Endodermal cell (in vitro differentiated cells): ENCODE measurements around the gene CAND2. TPM values are rescaled to one million over a fixed set of nuclear protein-coding genes. Genes with fewer than 3 reads are reported as not detected.

ENCODE experiments used
- DNase-seq: peaks from one replicate; pipeline ENCODE4 v3.0.0-alpha.2; 2017
- H3K27ac ChIP-seq: 2 replicates; pipeline ENCODE4 v1.5.1; 2013; ENCODE audit warnings: mild to moderate bottlenecking, low read depth, low read length, moderate library complexity
- H3K27me3 ChIP-seq: 2 replicates; pipeline ENCODE4 v1.6.1; 2013; ENCODE audit warnings: mild to moderate bottlenecking, low read length, moderate library complexity; ENCODE audit not compliant: insufficient read depth, control insufficient read depth, poor library complexity, severe bottlenecking
- H3K36me3 ChIP-seq: 2 replicates; pipeline ENCODE4 v1.7.0; 2013; ENCODE audit warnings: mild to moderate bottlenecking, low read length, moderate library complexity; ENCODE audit not compliant: control insufficient read depth, insufficient read depth
- H3K4me1 ChIP-seq: one replicate; pipeline ENCODE4 v1.7.0; 2013; ENCODE audit warnings: low read length; ENCODE audit not compliant: control insufficient read depth, insufficient read depth
- H3K4me3 ChIP-seq: 2 replicates; pipeline ENCODE4 v1.5.1; 2013; ENCODE audit warnings: mild to moderate bottlenecking, low read length, moderate library complexity
- H3K9ac ChIP-seq: 2 replicates; pipeline ENCODE4 v1.6.1; 2013; ENCODE audit warnings: mild to moderate bottlenecking, low read length, moderate library complexity; ENCODE audit not compliant: poor library complexity, severe bottlenecking; ENCODE audit errors: extremely low read depth
- H3K9me3 ChIP-seq: 2 replicates; pipeline ENCODE4 v1.6.1; 2013; ENCODE audit warnings: mild to moderate bottlenecking, low read length, moderate library complexity; ENCODE audit not compliant: control insufficient read depth
- H3K27ac Mint-ChIP-seq: 2 replicates; pipeline ENCODE4 v1.8.0; 2020; ENCODE audit warnings: mixed read lengths
- H3K27me3 Mint-ChIP-seq: 2 replicates; pipeline ENCODE4 v1.8.0; 2021; ENCODE audit warnings: mild to moderate bottlenecking, mixed read lengths; ENCODE audit not compliant: insufficient read depth
- H3K36me3 Mint-ChIP-seq: 2 replicates; pipeline ENCODE4 v1.8.0; 2020; ENCODE audit warnings: low read depth, mixed read lengths
- H3K4me1 Mint-ChIP-seq: 2 replicates; pipeline ENCODE4 v1.8.0; 2020; ENCODE audit warnings: mixed read lengths
- H3K4me3 Mint-ChIP-seq: 2 replicates; pipeline ENCODE4 v1.8.0; 2020; ENCODE audit warnings: mild to moderate bottlenecking, moderate library complexity, mixed read lengths
- H3K9me3 Mint-ChIP-seq: 2 replicates; pipeline ENCODE4 v1.8.0; 2020; ENCODE audit warnings: mild to moderate bottlenecking, mixed read lengths
- WGBS, 2 experiments: methylation state at CpG; one replicate each; pipeline versions ENCODE4 v1.1.5 to v1.1.7; 2013; ENCODE audit warnings: missing lambda C conversion rate in 2 of 2, mixed read lengths in 1 of 2; ENCODE audit not compliant: insufficient coverage in 1 of 2, insufficient read length in 1 of 2; 5-methylcytosine and 5-hydroxymethylcytosine counted together
- total RNA-seq, 2 donors: library from RNA; stranded (reverse); fragmentation: NEBNext Ultra II Directional in 1 of 2; extraction: Animal tissue kit (Norgen Biotek cat#: 25700) in 1 of 2; gene quantifications; 2 replicates in 1 of 2; 3 replicates in 1 of 2; pipeline ENCODE4 v1.2.1, GENCODE V29; 2021
- TF ChIP-seq, protein P1 (sequence below): fragments of 200-600 bp; sonication (generic); conservative IDR thresholded peaks from 2 replicates; pipeline ENCODE4 v1.5.0; 2021; ENCODE audit warnings: antibody characterized with exemption, mild to moderate bottlenecking

The CAND2 gene
- total RNA-seq, 2 donors from 2014 or later: 7.8 to 15.0 TPM

DNA sequence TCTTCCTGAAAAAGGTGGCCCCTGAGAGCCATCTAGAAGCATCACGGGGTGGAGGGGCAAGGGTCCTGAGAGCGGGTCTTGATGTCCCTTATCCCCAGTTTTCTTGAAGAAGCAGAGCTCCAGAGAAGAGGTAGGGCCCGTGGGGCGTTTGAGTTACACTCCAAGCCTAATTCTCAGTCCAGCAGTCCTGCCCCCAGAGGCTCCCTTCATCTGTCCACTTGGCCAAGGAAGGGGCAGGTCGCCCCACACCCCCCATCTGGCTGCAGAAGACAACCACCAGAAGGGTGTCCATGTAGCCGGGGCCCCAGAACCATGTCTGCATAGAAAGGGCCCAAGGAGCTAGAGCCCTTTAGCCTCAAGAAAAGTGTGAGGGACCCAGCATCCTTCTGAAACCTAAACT is 70.4 kb downstream of the CAND2 start:
- H3K27me3 Mint-ChIP-seq: peaks cover 51% of the 10 kb centered on the region
- Histone ChIP-seq H3K9me3 (peaks cover 10% of the 10 kb centered on the region), H3K9ac (no peak overlapping the region), H3K4me3 (no peak overlapping the region), H3K27me3 (peaks cover 26% of the 10 kb centered on the region), H3K4me1 (no peaks in the 10 kb centered on the region), H3K36me3 (no peaks in the 10 kb centered on the region), H3K27ac (no peak overlapping the region)
- H3K9me3 Mint-ChIP-seq: peaks cover 8% of the 10 kb centered on the region
- H3K4me1 Mint-ChIP-seq: peaks cover 2% of the 10 kb centered on the region
- TF ChIP-seq, protein P1, sequence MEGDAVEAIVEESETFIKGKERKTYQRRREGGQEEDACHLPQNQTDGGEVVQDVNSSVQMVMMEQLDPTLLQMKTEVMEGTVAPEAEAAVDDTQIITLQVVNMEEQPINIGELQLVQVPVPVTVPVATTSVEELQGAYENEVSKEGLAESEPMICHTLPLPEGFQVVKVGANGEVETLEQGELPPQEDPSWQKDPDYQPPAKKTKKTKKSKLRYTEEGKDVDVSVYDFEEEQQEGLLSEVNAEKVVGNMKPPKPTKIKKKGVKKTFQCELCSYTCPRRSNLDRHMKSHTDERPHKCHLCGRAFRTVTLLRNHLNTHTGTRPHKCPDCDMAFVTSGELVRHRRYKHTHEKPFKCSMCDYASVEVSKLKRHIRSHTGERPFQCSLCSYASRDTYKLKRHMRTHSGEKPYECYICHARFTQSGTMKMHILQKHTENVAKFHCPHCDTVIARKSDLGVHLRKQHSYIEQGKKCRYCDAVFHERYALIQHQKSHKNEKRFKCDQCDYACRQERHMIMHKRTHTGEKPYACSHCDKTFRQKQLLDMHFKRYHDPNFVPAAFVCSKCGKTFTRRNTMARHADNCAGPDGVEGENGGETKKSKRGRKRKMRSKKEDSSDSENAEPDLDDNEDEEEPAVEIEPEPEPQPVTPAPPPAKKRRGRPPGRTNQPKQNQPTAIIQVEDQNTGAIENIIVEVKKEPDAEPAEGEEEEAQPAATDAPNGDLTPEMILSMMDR: no peak
- 83 to 84% methylated on average over 2 to 6 of the region's 6 CpGs for WGBS, 2 experiments
- H3K36me3 Mint-ChIP-seq: no peaks in the 10 kb centered on the region
- no peak for DNase-seq
- H3K4me3 Mint-ChIP-seq: no peak overlapping the region
- no peak overlapping the region for H3K27ac Mint-ChIP-seq

DNA sequence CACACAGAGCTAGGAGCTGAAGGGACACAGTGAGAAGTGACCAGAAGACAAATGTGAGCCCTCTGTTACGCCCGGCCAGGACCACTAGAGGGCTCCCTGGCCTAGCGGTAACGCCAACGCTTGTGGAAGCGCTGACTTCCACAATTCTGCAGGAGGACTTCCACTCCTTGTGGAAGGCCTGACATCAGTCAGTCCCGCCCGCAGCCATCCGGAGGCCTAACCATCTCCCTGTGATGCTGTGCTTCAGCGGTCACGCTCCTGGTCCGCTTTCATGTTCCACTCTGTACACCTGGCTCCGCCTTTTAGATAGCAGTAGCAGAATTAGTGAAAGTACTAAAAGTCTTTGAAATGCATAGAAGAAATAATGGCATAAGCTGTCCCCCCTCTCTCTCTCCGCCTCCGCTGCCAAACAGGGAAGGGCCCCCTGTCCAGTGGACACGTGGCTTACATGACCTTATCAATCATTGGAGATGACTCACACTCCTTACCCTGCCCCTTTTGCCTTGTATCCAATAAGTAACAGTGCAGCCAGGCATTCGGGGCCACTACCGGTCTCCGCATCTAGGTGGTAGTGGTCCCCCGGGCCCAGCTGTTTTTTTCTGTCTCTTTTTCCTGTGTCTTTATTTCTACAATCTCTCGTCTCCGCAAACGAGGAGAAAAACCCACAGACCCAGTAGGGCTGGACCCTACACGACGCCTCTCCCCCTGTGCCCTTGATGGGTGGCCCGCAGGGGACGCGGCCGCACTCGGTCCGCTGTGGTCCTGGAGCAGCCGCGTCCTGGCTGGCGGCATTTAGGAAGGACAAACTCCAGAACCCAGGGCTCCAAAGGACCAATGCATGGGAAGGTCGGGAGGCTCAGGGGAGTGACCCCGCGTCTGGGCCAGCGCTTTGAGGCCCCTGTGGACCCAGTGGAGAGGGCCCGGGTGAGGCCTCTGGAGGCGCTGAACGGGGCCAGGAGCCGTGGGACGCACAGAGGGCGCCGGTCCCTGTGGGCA is 71.9 kb downstream of the CAND2 start:
- Histone ChIP-seq H3K27me3 (peaks cover 26% of the 10 kb centered on the region), H3K27ac (no peak overlapping the region), H3K36me3 (no peaks in the 10 kb centered on the region), H3K4me3 (peak overlapping the region; percentile 73), H3K4me1 (no peaks in the 10 kb centered on the region), H3K9ac (no peak overlapping the region), H3K9me3 (peaks cover 10% of the 10 kb centered on the region)
- H3K36me3 Mint-ChIP-seq: no peaks in the 10 kb centered on the region
- peak; percentile 92 for DNase-seq
- peak overlapping the region; percentile 55 for H3K4me3 Mint-ChIP-seq
- TF ChIP-seq, protein P1: peak; percentile 89
- H3K9me3 Mint-ChIP-seq: peaks cover 8% of the 10 kb centered on the region
- peaks cover 2% of the 10 kb centered on the region for H3K4me1 Mint-ChIP-seq
- peak overlapping the region; percentile 45 for H3K27ac Mint-ChIP-seq
- H3K27me3 Mint-ChIP-seq: peaks cover 64% of the 10 kb centered on the region
- WGBS, 2 experiments: 5 to 8% methylated on average over 23 to 44 of the region's 45 CpGs

DNA sequence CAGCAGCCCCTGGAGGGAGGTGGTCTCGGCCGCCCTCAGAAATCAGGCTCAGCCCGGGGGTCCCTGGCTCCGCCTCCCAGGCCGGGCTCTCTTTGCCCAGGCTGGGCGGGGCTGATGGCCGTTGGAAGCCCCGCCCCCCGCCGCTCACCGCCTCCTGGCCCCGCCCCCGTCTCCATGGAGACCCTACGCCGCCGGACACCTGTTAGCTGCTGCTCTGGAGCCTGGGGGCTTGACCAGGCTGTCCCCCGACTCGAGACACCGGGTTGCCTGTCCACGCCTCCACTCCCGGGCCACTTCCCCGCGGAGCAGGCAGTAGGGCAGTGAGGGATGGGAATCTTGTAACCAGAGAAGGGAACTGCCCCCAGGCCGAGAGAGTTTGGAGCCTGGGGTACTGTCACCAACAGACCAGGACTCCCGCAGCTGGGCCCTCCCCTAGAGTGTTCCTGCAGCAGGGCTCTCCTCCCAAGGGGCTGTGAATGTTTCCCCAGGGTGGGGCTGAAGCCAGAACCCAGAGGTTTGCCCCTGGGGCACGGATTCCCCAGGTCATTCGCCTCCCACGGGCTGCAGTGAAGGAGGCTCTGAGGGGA is 72.6 kb downstream of the CAND2 start:
- WGBS, 2 experiments: 8 to 11% methylated on average over 5 to 28 of the region's 28 CpGs
- Histone ChIP-seq H3K4me3 (peak overlapping the region; percentile 73), H3K27me3 (peaks cover 26% of the 10 kb centered on the region), H3K9ac (no peak overlapping the region), H3K36me3 (no peaks in the 10 kb centered on the region), H3K9me3 (peaks cover 10% of the 10 kb centered on the region), H3K4me1 (no peaks in the 10 kb centered on the region), H3K27ac (no peak overlapping the region)
- Mint-ChIP-seq H3K27me3 (peaks cover 68% of the 10 kb centered on the region), H3K4me1 (peaks cover 3% of the 10 kb centered on the region), H3K36me3 (no peaks in the 10 kb centered on the region), H3K9me3 (peaks cover 8% of the 10 kb centered on the region), H3K4me3 (peak overlapping the region; percentile 55), H3K27ac (no peak overlapping the region)
- TF ChIP-seq, protein P1: no peak
- DNase-seq: peak; percentile 93
